ENCODE results near the gene APC2. TPM values are rescaled to one million over a fixed set of nuclear protein-coding genes. Genes with fewer than 3 reads are reported as not detected.

APC2 gene, protein sequence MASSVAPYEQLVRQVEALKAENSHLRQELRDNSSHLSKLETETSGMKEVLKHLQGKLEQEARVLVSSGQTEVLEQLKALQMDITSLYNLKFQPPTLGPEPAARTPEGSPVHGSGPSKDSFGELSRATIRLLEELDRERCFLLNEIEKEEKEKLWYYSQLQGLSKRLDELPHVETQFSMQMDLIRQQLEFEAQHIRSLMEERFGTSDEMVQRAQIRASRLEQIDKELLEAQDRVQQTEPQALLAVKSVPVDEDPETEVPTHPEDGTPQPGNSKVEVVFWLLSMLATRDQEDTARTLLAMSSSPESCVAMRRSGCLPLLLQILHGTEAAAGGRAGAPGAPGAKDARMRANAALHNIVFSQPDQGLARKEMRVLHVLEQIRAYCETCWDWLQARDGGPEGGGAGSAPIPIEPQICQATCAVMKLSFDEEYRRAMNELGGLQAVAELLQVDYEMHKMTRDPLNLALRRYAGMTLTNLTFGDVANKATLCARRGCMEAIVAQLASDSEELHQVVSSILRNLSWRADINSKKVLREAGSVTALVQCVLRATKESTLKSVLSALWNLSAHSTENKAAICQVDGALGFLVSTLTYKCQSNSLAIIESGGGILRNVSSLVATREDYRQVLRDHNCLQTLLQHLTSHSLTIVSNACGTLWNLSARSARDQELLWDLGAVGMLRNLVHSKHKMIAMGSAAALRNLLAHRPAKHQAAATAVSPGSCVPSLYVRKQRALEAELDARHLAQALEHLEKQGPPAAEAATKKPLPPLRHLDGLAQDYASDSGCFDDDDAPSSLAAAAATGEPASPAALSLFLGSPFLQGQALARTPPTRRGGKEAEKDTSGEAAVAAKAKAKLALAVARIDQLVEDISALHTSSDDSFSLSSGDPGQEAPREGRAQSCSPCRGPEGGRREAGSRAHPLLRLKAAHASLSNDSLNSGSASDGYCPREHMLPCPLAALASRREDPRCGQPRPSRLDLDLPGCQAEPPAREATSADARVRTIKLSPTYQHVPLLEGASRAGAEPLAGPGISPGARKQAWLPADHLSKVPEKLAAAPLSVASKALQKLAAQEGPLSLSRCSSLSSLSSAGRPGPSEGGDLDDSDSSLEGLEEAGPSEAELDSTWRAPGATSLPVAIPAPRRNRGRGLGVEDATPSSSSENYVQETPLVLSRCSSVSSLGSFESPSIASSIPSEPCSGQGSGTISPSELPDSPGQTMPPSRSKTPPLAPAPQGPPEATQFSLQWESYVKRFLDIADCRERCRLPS (N-terminal part only)
- total RNA-seq (2021) (1.6 and 2.7 TPM in 2 replicates), Bru-seq, nascent RNA (percentile 13 among the genes with signal in this experiment), BruChase-seq, experiment 1, labeled RNA remaining after a 2-hour chase (percentile 21 among the genes with signal in this experiment), BruChase-seq, experiment 2, labeled RNA remaining after a 6-hour chase (percentile 35 among the genes with signal in this experiment)
- long read RNA-seq, partial matches to known transcripts = 0 of 4 reads
- long read RNA-seq, other reads (novel, unspliced or antisense) = 4 of 4 reads

DNA sequence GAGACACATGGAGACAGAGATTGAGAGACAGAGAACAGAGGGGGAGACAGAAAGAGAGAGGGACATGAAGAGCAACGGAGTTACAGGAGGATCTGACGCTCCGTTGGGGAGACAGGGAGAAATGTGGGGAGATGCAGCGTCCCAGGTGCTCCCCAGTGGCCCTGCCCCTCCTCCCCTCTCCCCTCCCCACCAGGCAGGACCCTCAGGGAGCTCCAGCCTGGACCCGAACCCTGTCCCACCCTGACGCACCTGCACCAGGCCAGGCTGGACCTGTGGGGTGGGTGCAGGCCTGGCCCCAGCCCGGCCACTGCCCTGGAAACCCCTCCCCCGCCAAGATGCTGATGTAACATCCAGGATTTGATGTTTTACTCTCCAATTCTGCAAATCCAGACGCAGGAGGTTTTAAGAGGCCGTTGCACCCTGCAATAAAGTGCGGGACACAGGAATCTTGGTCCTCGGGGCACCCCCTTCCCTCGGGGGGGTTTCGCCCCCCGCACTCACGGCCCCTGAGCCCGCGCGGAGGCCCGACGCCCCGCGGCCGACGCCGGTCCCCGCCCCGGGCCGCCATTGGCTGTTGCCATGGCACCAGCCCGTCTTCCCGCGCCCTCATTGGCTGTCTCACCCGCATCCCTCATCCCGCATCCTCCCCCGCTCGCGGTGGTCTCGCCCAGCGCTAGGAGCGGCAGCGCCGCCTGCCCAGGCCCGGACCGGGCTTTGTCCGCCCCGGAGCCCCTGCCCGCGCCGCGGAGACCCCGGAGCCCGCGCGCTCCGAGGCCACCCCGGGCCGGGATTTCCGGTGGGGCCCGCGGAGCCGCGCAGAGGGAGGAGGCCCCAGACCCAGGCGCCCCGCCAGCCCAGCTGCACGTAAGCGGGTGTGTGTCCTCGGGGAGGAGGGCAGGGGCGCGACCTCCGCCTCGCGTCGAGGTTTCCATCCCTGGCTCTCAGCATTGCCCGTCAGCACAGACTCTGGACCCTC lies at the start of gene APC2:
Gene APC2 (plus strand): TSS at position 655 of the 976 bp plus-strand sequence. CDS start 2,881 bp downstream, outside the sequence.
- intact Hi-C loops (cut with micrococcal nuclease; ENCODE audit: unreplicated experiment) = no loop called here
- no peak within 1 kb of the TSS for H2AFZ ChIP-seq

DNA sequence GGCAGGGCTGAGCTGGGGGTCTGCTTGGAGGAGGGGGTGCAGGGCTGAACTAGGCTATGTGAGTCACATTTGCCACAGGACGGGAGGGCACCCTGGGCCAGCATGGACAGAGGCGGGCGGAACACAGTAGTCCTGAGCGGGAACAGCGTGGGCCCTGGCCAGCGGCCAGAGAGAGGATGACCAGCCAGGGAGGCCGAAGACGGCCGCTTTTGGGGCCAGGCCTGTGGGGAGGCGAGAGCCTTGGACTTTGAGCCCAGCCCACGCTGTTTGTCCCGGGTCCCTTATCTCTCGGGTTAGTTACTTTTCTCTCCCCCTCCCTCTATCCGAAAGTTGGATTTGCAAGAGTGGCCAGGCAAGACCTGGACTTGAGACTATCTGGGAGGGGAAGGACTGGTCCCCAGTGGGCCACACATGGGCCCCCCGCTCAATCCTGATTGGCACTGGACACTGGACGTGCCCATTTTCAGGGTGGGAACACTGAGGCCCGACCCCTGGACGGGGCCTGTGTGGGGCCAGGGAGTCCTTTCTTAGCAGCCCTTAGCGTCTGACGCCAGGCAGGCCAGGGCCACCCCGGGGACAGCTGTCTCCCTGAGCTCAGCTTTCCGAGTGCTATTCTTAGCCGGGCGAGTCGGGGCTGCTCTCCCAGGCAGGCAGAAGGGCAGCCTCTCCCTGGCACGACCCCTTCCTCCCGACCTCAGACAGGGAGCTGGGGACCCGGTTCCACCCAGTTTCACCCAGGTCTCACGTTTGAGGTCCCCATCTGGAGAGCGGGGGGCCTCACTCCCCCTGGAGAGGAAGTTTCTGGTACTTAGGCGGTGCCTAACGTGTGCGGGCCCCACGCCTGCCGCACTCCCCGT lies 49.4 kb upstream of the APC2 start:
- no TSS peak for BruUV-seq (replicated peaks)
- intact Hi-C loops (cut with micrococcal nuclease; ENCODE audit: unreplicated experiment) = no loop called here
- H3K4me1 ChIP-seq (replicated peaks; ENCODE audit: insufficient read depth) = no peaks in the 10 kb centered on the region

More for the DNA sequence above, at the start of gene APC2:
- Histone ChIP-seq H3K79me2 (ENCODE audit: low read depth) (no peaks in the 10 kb centered on the region), H3K27me3 (ENCODE audit: insufficient read depth, low read depth) (no peaks in the 10 kb centered on the region), H3K9me3 (ENCODE audit: insufficient read depth, low read depth) (no peaks in the 10 kb centered on the region), H3K9me2 (ENCODE audit: insufficient read depth) (no peaks in the 10 kb centered on the region), H3K4me3 (no peak within 1 kb of the TSS), H3K4me1 (replicated peaks; ENCODE audit: insufficient read depth) (no peaks in the 10 kb centered on the region), H3F3A (ENCODE audit: insufficient read depth, low read depth) (peaks cover 7% of the 10 kb centered on the region), H3K27ac (no peak within 1 kb of the TSS), H3K36me3 (ENCODE audit: low read depth) (no peaks in the 10 kb centered on the region), H4K20me1 (ENCODE audit: insufficient read depth) (no peaks in the 10 kb centered on the region), H3K4me2 (no peak within 1 kb of the TSS)
- ChIA-PET CTCF (no interaction called here), POLR2A (ENCODE audit: unreplicated experiment) (no interaction called here)
- TF ChIP-seq EZH2 (IDR thresholded peaks at IDR 0.05; ENCODE audit: low read depth) (no peak), CTCF (conservative IDR thresholded peaks at IDR 0.05) (no peak)
- BruUV-seq (replicated peaks) = no TSS peak
- DNase-seq = no peak

More for the DNA sequence above, 49.4 kb upstream of the APC2 start:
- Histone ChIP-seq H3K36me3 (ENCODE audit: low read depth) (no peaks in the 10 kb centered on the region), H3K4me3 (peak overlapping the region; percentile 56), H2AFZ (no peak overlapping the region), H3F3A (ENCODE audit: insufficient read depth, low read depth) (peaks cover 7% of the 10 kb centered on the region; the same call in 1 of the 2 replicates), H3K4me2 (peak overlapping the region; percentile 82), H4K20me1 (ENCODE audit: insufficient read depth) (no peaks in the 10 kb centered on the region), H3K27ac (no peak overlapping the region), H3K9me2 (ENCODE audit: insufficient read depth) (no peaks in the 10 kb centered on the region), H3K27me3 (ENCODE audit: insufficient read depth, low read depth) (no peaks in the 10 kb centered on the region), H3K9me3 (ENCODE audit: insufficient read depth, low read depth) (no peaks in the 10 kb centered on the region), H3K79me2 (ENCODE audit: low read depth) (no peaks in the 10 kb centered on the region)
- DNase-seq = no peak
- TF ChIP-seq EZH2 (IDR thresholded peaks at IDR 0.05; ENCODE audit: low read depth) (no peak), CTCF (conservative IDR thresholded peaks at IDR 0.05) (no peak)
- ChIA-PET CTCF (no interaction called here), POLR2A (ENCODE audit: unreplicated experiment) (no interaction called here)

Data from PC-9 (cell line).